Endodermal cell (in vitro differentiated cells): ENCODE data around the gene VWA1. TPM values are rescaled to one million over a fixed set of nuclear protein-coding genes. Genes with fewer than 3 reads are reported as not detected.

Source experiments
- DNase-seq: peaks from one replicate; pipeline ENCODE4 v3.0.0-alpha.2; 2017
- H3K27ac ChIP-seq: 2 replicates; pipeline ENCODE4 v1.5.1; 2013; ENCODE audit warnings: mild to moderate bottlenecking, low read depth, low read length, moderate library complexity
- H3K27me3 ChIP-seq: 2 replicates; pipeline ENCODE4 v1.6.1; 2013; ENCODE audit warnings: mild to moderate bottlenecking, low read length, moderate library complexity; ENCODE audit not compliant: insufficient read depth, control insufficient read depth, poor library complexity, severe bottlenecking
- H3K36me3 ChIP-seq: 2 replicates; pipeline ENCODE4 v1.7.0; 2013; ENCODE audit warnings: mild to moderate bottlenecking, low read length, moderate library complexity; ENCODE audit not compliant: control insufficient read depth, insufficient read depth
- H3K4me1 ChIP-seq: one replicate; pipeline ENCODE4 v1.7.0; 2013; ENCODE audit warnings: low read length; ENCODE audit not compliant: control insufficient read depth, insufficient read depth
- H3K4me3 ChIP-seq: 2 replicates; pipeline ENCODE4 v1.5.1; 2013; ENCODE audit warnings: mild to moderate bottlenecking, low read length, moderate library complexity
- H3K9ac ChIP-seq: 2 replicates; pipeline ENCODE4 v1.6.1; 2013; ENCODE audit warnings: mild to moderate bottlenecking, low read length, moderate library complexity; ENCODE audit not compliant: poor library complexity, severe bottlenecking; ENCODE audit errors: extremely low read depth
- H3K9me3 ChIP-seq: 2 replicates; pipeline ENCODE4 v1.6.1; 2013; ENCODE audit warnings: mild to moderate bottlenecking, low read length, moderate library complexity; ENCODE audit not compliant: control insufficient read depth
- H3K27ac Mint-ChIP-seq: 2 replicates; pipeline ENCODE4 v1.8.0; 2020; ENCODE audit warnings: mixed read lengths
- H3K27me3 Mint-ChIP-seq: 2 replicates; pipeline ENCODE4 v1.8.0; 2021; ENCODE audit warnings: mild to moderate bottlenecking, mixed read lengths; ENCODE audit not compliant: insufficient read depth
- H3K36me3 Mint-ChIP-seq: 2 replicates; pipeline ENCODE4 v1.8.0; 2020; ENCODE audit warnings: low read depth, mixed read lengths
- H3K4me1 Mint-ChIP-seq: 2 replicates; pipeline ENCODE4 v1.8.0; 2020; ENCODE audit warnings: mixed read lengths
- H3K4me3 Mint-ChIP-seq: 2 replicates; pipeline ENCODE4 v1.8.0; 2020; ENCODE audit warnings: mild to moderate bottlenecking, moderate library complexity, mixed read lengths
- H3K9me3 Mint-ChIP-seq: 2 replicates; pipeline ENCODE4 v1.8.0; 2020; ENCODE audit warnings: mild to moderate bottlenecking, mixed read lengths
- WGBS, 2 experiments: methylation state at CpG; one replicate each; pipeline versions ENCODE4 v1.1.5 to v1.1.7; 2013; ENCODE audit warnings: missing lambda C conversion rate in 2 of 2, mixed read lengths in 1 of 2; ENCODE audit not compliant: insufficient coverage in 1 of 2, insufficient read length in 1 of 2; 5-methylcytosine and 5-hydroxymethylcytosine counted together
- total RNA-seq, 2 donors: library from RNA; stranded (reverse); fragmentation: NEBNext Ultra II Directional in 1 of 2; extraction: Animal tissue kit (Norgen Biotek cat#: 25700) in 1 of 2; gene quantifications; 2 replicates in 1 of 2; 3 replicates in 1 of 2; pipeline ENCODE4 v1.2.1, GENCODE V29; 2021
- TF ChIP-seq, protein P1 (sequence below): fragments of 200-600 bp; sonication (generic); conservative IDR thresholded peaks from 2 replicates; pipeline ENCODE4 v1.5.0; 2021; ENCODE audit warnings: antibody characterized with exemption, mild to moderate bottlenecking

VWA1 gene
- total RNA-seq, 2 donors from 2014 or later: 12.7 to 17.4 TPM

DNA sequence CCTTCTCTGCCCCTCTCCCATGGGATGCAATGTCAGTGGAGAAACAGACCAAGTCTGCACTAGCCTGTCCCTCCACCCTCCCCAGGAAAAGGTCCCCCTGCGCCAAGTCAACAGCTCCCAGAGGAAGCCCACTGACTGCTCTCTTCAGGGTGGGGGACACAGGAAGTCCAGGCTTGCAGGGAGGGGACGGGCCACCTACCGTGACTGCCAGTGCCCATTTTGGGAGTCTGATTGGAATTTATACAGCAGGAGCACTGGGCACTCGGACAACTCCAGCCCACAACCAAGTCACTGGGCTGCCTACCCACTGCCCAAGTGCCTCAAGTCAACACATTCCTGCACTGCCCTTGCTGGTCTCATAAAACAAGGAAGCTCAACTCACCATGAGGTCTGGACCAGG is 42.5 kb upstream of the VWA1 start:
- WGBS, 2 experiments: 94 to 96% methylated on average over 4 of the region's 4 CpGs

DNA sequence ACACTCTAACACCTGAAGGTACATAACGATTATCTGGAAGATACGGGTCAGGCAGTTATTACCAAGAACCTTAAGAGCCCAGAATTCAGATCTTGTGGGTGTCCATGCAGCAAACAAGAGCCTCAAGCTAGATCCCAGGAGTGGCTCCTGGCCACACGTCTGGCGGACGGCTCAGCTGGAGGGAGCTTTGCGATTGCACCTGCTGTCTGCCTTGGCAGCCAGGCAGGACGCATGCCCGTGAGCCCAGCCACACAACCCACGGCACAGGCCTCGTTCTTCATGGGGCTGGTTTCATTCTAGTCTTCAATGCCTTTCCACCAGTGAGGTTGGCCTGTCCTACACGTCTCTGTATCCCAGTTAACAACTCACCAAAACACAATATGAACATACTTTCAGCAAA is 42.1 kb upstream of the VWA1 start:
- no peaks in the 10 kb centered on the region for H3K9me3 Mint-ChIP-seq
- Histone ChIP-seq H3K27ac (no peak overlapping the region), H3K4me3 (no peak overlapping the region), H3K36me3 (peaks cover 86% of the 10 kb centered on the region), H3K27me3 (no peaks in the 10 kb centered on the region), H3K9me3 (no peaks in the 10 kb centered on the region), H3K4me1 (peaks cover 5% of the 10 kb centered on the region), H3K9ac (no peak overlapping the region)
- 96% methylated on average over 8 to 11 of the region's 11 CpGs for WGBS, 2 experiments
- H3K4me3 Mint-ChIP-seq: no peak overlapping the region
- DNase-seq: no peak
- H3K36me3 Mint-ChIP-seq: peaks cover 90% of the 10 kb centered on the region
- TF ChIP-seq, protein P1, sequence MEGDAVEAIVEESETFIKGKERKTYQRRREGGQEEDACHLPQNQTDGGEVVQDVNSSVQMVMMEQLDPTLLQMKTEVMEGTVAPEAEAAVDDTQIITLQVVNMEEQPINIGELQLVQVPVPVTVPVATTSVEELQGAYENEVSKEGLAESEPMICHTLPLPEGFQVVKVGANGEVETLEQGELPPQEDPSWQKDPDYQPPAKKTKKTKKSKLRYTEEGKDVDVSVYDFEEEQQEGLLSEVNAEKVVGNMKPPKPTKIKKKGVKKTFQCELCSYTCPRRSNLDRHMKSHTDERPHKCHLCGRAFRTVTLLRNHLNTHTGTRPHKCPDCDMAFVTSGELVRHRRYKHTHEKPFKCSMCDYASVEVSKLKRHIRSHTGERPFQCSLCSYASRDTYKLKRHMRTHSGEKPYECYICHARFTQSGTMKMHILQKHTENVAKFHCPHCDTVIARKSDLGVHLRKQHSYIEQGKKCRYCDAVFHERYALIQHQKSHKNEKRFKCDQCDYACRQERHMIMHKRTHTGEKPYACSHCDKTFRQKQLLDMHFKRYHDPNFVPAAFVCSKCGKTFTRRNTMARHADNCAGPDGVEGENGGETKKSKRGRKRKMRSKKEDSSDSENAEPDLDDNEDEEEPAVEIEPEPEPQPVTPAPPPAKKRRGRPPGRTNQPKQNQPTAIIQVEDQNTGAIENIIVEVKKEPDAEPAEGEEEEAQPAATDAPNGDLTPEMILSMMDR: no peak
- peaks cover 4% of the 10 kb centered on the region for H3K4me1 Mint-ChIP-seq
- H3K27ac Mint-ChIP-seq: no peak overlapping the region
- H3K27me3 Mint-ChIP-seq: no peaks in the 10 kb centered on the region

More for the DNA sequence above, 42.5 kb upstream of the VWA1 start:
- Mint-ChIP-seq H3K36me3 (peaks cover 90% of the 10 kb centered on the region), H3K27ac (no peak overlapping the region), H3K4me3 (no peak overlapping the region), H3K9me3 (no peaks in the 10 kb centered on the region), H3K4me1 (peaks cover under 1% of the 10 kb centered on the region), H3K27me3 (no peaks in the 10 kb centered on the region)
- peaks cover 86% of the 10 kb centered on the region for H3K36me3 ChIP-seq
- peaks cover 3% of the 10 kb centered on the region for H3K4me1 ChIP-seq
- H3K9ac ChIP-seq: no peak overlapping the region
- TF ChIP-seq, protein P1: no peak
- H3K4me3 ChIP-seq: no peak overlapping the region
- DNase-seq: no peak
- H3K9me3 ChIP-seq: no peaks in the 10 kb centered on the region
- H3K27me3 ChIP-seq: no peaks in the 10 kb centered on the region
- no peak overlapping the region for H3K27ac ChIP-seq

DNA sequence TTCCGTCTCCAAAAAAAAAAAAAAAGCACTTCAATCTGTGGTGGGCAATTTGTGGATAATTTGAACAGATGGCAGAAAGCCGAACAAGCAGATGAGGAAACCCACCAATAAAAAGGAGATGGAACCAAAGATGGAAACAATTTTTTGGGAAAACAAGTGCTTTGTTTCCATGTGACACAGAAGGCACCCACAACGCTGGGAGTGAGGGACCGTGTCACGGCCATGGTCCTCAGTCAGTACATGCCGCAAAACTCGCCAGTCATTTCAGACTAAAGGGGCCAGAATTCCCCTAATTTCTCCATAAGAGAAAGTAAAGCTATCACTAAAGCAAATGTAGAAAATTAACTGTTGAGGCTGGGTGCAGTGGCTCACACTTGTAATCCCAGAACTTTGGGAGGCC is 41.4 kb upstream of the VWA1 start:
- H3K27ac Mint-ChIP-seq: no peak overlapping the region
- TF ChIP-seq, protein P1: no peak
- 98 to 100% methylated on average over 7 of the region's 7 CpGs for WGBS, 2 experiments
- peaks cover 86% of the 10 kb centered on the region for H3K36me3 ChIP-seq
- H3K9me3 Mint-ChIP-seq: no peaks in the 10 kb centered on the region
- no peak overlapping the region for H3K27ac ChIP-seq
- peaks cover 5% of the 10 kb centered on the region for H3K4me1 ChIP-seq
- no peaks in the 10 kb centered on the region for H3K27me3 ChIP-seq
- H3K4me1 Mint-ChIP-seq: peaks cover 4% of the 10 kb centered on the region
- peaks cover 83% of the 10 kb centered on the region for H3K36me3 Mint-ChIP-seq
- H3K4me3 Mint-ChIP-seq: no peak overlapping the region
- DNase-seq: no peak
- no peaks in the 10 kb centered on the region for H3K27me3 Mint-ChIP-seq
- H3K4me3 ChIP-seq: no peak overlapping the region
- no peak overlapping the region for H3K9ac ChIP-seq
- no peaks in the 10 kb centered on the region for H3K9me3 ChIP-seq
